ENCODE measurements around the gene C19orf18. TPM values are rescaled to one million over a fixed set of nuclear protein-coding genes. Genes with fewer than 3 reads are reported as not detected.
"Not testable (repeated sequence)": the region's sequence is repeated elsewhere in the genome, so short reads cannot be mapped to it uniquely, and the experiment has no call there.

C19orf18 gene
- total RNA-seq, 6 donors from 2014 or later = 0.46 to 7.7 (median 1.2) TPM; not detected in 1

DNA sequence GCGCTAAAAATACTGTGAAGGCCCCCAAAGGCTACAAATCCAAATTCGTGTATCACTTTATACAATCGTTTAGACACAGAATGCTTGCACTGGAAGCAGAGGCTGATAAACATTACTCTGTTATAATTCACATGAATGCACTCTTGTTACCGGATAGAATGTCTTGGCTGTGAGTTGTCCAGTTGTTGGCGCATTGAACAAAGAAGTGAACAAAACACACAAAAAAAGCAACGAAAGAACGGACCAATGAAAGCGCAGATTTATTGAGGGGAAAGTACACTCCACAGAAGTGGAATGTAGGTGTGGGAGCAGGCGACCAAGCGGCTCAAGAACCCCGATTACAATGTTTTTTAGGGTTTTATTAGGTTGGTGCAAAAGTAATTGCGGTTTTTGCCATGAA is 38.6 kb downstream of the C19orf18 start:
- Histone ChIP-seq H3K4me3 (no peak overlapping the region), H3K9me3 (peaks cover 28 to 86% (median 70%) of the 10 kb centered on the region in 4 donors), H3K27ac (no peak overlapping the region), H3K36me3 (peaks cover 0 to 10% (median 2%) of the 10 kb centered on the region in 4 donors), H3K4me1 (peaks cover 0 to 9% (median 1%) of the 10 kb centered on the region in 4 donors), H3K27me3 (no peaks in the 10 kb centered on the region)
- TF ChIP-seq POLR2AphosphoS5 (IDR thresholded peaks at IDR 0.05) (no peak), EP300 (IDR thresholded peaks at IDR 0.05) (no peak), POLR2A (IDR thresholded peaks at IDR 0.05) (no peak)
- TF ChIP-seq, protein P1, sequence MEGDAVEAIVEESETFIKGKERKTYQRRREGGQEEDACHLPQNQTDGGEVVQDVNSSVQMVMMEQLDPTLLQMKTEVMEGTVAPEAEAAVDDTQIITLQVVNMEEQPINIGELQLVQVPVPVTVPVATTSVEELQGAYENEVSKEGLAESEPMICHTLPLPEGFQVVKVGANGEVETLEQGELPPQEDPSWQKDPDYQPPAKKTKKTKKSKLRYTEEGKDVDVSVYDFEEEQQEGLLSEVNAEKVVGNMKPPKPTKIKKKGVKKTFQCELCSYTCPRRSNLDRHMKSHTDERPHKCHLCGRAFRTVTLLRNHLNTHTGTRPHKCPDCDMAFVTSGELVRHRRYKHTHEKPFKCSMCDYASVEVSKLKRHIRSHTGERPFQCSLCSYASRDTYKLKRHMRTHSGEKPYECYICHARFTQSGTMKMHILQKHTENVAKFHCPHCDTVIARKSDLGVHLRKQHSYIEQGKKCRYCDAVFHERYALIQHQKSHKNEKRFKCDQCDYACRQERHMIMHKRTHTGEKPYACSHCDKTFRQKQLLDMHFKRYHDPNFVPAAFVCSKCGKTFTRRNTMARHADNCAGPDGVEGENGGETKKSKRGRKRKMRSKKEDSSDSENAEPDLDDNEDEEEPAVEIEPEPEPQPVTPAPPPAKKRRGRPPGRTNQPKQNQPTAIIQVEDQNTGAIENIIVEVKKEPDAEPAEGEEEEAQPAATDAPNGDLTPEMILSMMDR (IDR thresholded peaks at IDR 0.05) = no peak
- DNase-seq (no peak), ATAC-seq (ENCODE audit: low FRiP score in 2 of 2) (no peak)
- 88 to 92% methylated on average over 12 of the region's 12 CpGs for WGBS, 2 donors

DNA sequence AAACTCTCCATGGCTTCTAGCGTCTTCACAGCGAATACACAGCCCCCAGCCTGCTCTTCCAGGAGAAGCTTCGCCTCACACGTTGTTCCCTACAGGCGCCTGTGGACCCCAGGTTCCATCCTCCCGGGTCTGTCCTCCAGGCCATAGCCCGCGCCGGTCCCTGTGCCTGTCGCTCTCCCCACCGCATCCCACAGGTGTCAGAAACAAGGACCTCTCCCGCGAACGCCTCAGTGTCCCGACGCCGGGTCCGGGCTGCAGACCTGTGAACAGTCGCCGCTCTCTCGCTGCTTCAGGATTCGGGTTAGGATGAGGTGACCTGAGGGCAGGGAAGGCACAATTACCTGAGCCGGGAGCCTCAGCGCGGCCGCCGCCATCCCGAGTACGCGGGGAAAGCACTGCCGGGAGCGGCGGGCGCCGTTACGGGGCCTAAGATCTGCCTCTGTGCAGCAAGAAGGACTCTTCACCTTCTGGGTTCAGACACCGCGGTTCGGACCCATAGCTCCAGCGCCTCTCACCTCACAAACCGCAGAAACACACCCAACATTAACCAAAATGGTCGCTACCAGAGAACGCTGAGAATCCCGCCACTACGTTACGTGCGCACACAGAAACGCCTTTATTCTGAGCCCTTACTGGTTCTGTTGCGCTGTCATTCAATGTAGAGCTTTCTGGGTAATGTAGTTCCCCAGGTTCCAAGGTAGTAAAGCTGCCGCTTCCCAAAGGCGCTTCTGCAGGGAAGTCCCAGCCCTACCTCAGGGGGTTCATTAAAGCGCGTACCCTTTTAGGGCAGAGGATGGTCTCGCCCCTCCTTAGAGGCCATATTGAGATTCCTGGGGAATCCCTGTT is 39.3 kb downstream of the C19orf18 start, which contains the start of gene ZNF418:
ZNF418 (minus strand) TSS at position 583 of the 846 bp plus-strand sequence. CDS start 1,580 bp downstream, outside the sequence.
- H3K9me3 ChIP-seq = peaks cover 23 to 93% (median 70%) of the 10 kb centered on the region in 4 donors
- H3K36me3 ChIP-seq = peaks cover 0 to 6% (median 2%) of the 10 kb centered on the region in 4 donors
- peak; percentile 55 to 87 for DNase-seq
- H3K4me1 ChIP-seq = peaks cover 0 to 9% (median 1%) of the 10 kb centered on the region in 4 donors
- 10 to 16% methylated on average over 8 to 37 of the region's 54 CpGs for WGBS, 2 donors
- peak; percentile 89 for ATAC-seq (ENCODE audit: low FRiP score in 2 of 2)
- H3K27me3 ChIP-seq = no peaks in the 10 kb centered on the region
- peak within 1 kb of the TSS; percentile 24 to 79 (median 62) for H3K27ac ChIP-seq
- H3K4me3 ChIP-seq = peak within 1 kb of the TSS; percentile 27 to 77 (median 63)
- TF ChIP-seq POLR2A (IDR thresholded peaks at IDR 0.05) (no peak), POLR2AphosphoS5 (IDR thresholded peaks at IDR 0.05) (peak in 1 of 2 donors; percentile 32), EP300 (IDR thresholded peaks at IDR 0.05) (no peak)
- TF ChIP-seq, protein P1 (IDR thresholded peaks at IDR 0.05) = no peak

DNA sequence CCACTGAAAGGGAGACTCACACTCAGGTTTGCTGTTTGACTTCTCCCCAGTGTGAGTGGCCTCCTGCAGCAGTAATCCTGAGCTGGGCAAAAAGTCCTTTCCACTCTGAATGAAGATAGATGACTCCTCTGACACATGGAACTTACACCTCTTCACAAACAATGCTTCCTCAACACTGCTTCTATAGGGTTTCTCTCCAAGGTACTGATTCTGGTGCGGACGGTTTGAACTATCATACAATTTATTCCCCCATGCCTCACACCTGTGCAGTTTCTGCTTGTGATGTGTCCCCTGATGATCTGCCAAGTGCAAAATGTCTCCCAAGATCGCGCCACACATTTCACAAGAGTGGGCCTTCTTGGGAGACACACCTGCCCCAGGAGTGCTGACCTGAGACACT is 46.7 kb downstream of the C19orf18 start:
- Histone ChIP-seq H3K36me3 (peaks cover 0 to 26% (median 19%) of the 10 kb centered on the region in 4 donors), H3K4me3 (no peak overlapping the region), H3K4me1 (no peaks in the 10 kb centered on the region), H3K27me3 (no peaks in the 10 kb centered on the region), H3K27ac (no peak overlapping the region), H3K9me3 (peaks cover 9 to 85% (median 76%) of the 10 kb centered on the region in 4 donors)
- TF ChIP-seq POLR2AphosphoS5 (IDR thresholded peaks at IDR 0.05) (no peak), POLR2A (IDR thresholded peaks at IDR 0.05) (no peak), EP300 (IDR thresholded peaks at IDR 0.05) (no peak)
- TF ChIP-seq, protein P1 (IDR thresholded peaks at IDR 0.05) = no peak
- DNase-seq = no peak
- no peak for ATAC-seq (ENCODE audit: low FRiP score in 2 of 2)
- WGBS, 2 donors = 98% methylated on average over 4 of the region's 4 CpGs

DNA sequence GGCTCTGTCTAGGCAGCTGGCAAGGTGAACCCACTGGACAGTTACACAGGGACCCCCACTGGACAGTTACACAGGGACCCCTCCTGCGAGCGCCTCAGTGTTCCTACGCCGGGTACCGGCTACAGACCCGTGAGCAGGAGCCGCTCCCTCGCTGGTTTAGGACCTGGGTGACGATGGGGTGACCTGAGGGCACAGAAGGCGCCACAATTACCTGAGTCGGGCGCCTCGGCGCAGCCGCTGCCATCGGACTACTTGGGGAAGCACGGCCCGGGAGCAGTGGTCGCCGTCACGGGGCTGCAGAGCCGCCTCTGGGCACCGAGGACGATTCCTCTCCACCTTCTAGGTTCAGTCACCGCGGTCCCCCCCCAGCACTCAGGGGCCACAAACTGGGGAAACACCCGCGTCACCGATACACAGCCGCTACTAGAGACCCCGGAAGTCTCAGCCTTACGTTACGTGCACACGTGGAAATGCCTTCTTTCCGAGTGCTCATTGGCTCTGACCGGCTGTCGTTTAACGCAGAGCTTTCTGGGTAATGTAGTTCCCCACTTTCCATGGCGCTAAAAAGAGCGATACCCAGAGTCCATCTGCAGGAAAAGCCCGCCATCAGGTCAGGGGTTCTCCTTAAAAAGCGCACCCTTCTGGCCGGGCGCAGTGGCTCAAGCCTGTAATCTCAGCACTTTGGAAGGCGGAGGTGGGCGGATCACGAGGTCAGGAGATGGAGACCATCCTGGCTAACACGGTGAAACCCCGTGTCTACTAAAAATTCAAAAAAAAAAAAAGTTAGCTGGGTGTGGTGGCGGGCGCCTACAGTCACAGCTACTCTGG is 58.0 kb downstream of the C19orf18 start, which contains the start of gene ZNF417:
ZNF417 (minus strand) TSS at position 425 of the 828 bp plus-strand sequence; CDS start at position 244, 181 bp downstream.
- 1% methylated on average over 46 to 48 of the region's 51 CpGs for WGBS, 2 donors
- H3K4me1 ChIP-seq = peaks cover 9 to 16% (median 12%) of the 10 kb centered on the region in 4 donors
- TF ChIP-seq, protein P1 (IDR thresholded peaks at IDR 0.05) = peak in 3 of 6 experiments; percentile 8 to 31 (median 18)
- TF ChIP-seq POLR2A (IDR thresholded peaks at IDR 0.05) = peak in 1 of 4 donors; percentile 75
- TF ChIP-seq POLR2AphosphoS5 (IDR thresholded peaks at IDR 0.05) = peak; percentile 84 to 86
- peaks cover 0 to 28% (median 10%) of the 10 kb centered on the region in 4 donors for H3K36me3 ChIP-seq
- H3K27me3 ChIP-seq = not testable (repeated sequence)
- peak; percentile 97 to 100 for ATAC-seq (ENCODE audit: low FRiP score in 2 of 2)
- peak; percentile 90 to 92 for DNase-seq
- H3K9me3 ChIP-seq = peaks cover 0 to 13% (median 10%) of the 10 kb centered on the region in 4 donors
- peak within 1 kb of the TSS; percentile 88 to 95 (median 90) for H3K4me3 ChIP-seq
- H3K27ac ChIP-seq = peak within 1 kb of the TSS; percentile 80 to 88 (median 86)
